HG03558 (cell line): Measurements from ENCODE around the gene ACO1.

Source experiments
- ATAC-seq: cut with Tn5 transposase; IDR thresholded peaks from one replicate; pipeline ENCODE4 v1.9.1; 2021; ENCODE audit warnings: moderate number of reproducible peaks; ENCODE audit not compliant: unreplicated experiment; ENCODE audit errors: extremely low read depth

ACO1 gene

GRCh38 chr9:32413424-32413823, 29.0 kb downstream of the ACO1 start:
- no peak for ATAC-seq

- no peak for ATAC-seq
Measured at GRCh38 chr9:32414856-32415255, 30.4 kb downstream of the ACO1 start.

GRCh38 chr9:32419921-32420320, 35.5 kb downstream of the ACO1 start:
- no peak for ATAC-seq

- no peak for ATAC-seq
Measured at GRCh38 chr9:32422237-32422806, 37.9 kb downstream of the ACO1 start.

- no peak for ATAC-seq
Measured at GRCh38 chr9:32423371-32423770, 38.9 kb downstream of the ACO1 start.

- ATAC-seq, result no peak
Measured at GRCh38 chr9:32424616-32425015, 40.2 kb downstream of the ACO1 start.

GRCh38 chr9:32426278-32426939, 42.0 kb downstream of the ACO1 start:
- no peak for ATAC-seq

GRCh38 chr9:32427111-32427873, 42.8 kb downstream of the ACO1 start:
- no peak for ATAC-seq

GRCh38 chr9:32430720-32431119, 46.3 kb downstream of the ACO1 start:
- no peak for ATAC-seq

- no peak for ATAC-seq
Measured at GRCh38 chr9:32431196-32431595, 46.8 kb downstream of the ACO1 start.

- no peak for ATAC-seq
Measured at GRCh38 chr9:32431940-32432555, 47.6 kb downstream of the ACO1 start.

- ATAC-seq, result no peak
Measured at GRCh38 chr9:32434892-32435291, 50.4 kb downstream of the ACO1 start.

GRCh38 chr9:32441678-32442077, 57.2 kb downstream of the ACO1 start:
- ATAC-seq, result no peak

GRCh38 chr9:32442433-32442832, 58.0 kb downstream of the ACO1 start:
- ATAC-seq, result no peak

GRCh38 chr9:32449969-32450368, 65.5 kb downstream of the ACO1 start:
- ATAC-seq, result no peak

GRCh38 chr9:32454280-32454679, 69.8 kb downstream of the ACO1 start:
- no peak for ATAC-seq

- no peak for ATAC-seq
Measured at GRCh38 chr9:32455738-32456137, 71.3 kb downstream of the ACO1 start.

GRCh38 chr9:32456564-32456963, 72.1 kb downstream of the ACO1 start:
- no peak for ATAC-seq

- no peak for ATAC-seq
Measured at GRCh38 chr9:32463500-32464293, 79.3 kb downstream of the ACO1 start.

- no peak for ATAC-seq
Measured at GRCh38 chr9:32468740-32469139, 84.3 kb downstream of the ACO1 start.
